ENCODE data around the gene IL26. TPM values are rescaled to one million over a fixed set of nuclear protein-coding genes. Genes with fewer than 3 reads are reported as not detected.

Gene IL26
- total RNA-seq, 1 donor from 2014 or later, result not detected

DNA sequence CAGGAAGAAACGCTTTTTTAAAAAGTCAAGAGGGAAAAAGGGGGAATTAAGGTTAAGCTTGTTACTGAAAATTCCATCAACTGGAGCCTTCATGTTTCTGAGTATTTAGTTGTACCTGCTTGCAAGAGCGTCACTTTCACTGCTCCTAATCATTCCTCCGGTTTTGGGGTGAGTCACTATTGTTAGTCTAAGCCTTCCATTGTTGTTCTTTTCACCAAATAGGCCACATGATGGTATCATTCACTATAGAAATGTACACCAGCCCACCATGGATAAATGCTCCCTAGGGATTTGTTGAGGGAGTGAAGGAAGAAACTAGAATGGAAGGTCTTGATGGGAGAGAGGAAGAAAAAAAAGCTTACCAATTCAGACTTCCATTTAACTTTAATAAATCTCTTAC lies 24.8 kb upstream of the IL26 start:
- no peak for DNase-seq (ENCODE audit: extremely low spot score, unreplicated experiment)
- peaks cover 17% of the 10 kb centered on the region for H3K27me3 Mint-ChIP-seq (ENCODE audit: unreplicated experiment)
- no peaks in the 10 kb centered on the region for H3K9me3 Mint-ChIP-seq (ENCODE audit: unreplicated experiment)
- H3K27ac Mint-ChIP-seq (ENCODE audit: unreplicated experiment), result no peak overlapping the region
- peaks cover 7% of the 10 kb centered on the region for H3K4me1 Mint-ChIP-seq (ENCODE audit: unreplicated experiment)
- TF ChIP-seq, protein P1, sequence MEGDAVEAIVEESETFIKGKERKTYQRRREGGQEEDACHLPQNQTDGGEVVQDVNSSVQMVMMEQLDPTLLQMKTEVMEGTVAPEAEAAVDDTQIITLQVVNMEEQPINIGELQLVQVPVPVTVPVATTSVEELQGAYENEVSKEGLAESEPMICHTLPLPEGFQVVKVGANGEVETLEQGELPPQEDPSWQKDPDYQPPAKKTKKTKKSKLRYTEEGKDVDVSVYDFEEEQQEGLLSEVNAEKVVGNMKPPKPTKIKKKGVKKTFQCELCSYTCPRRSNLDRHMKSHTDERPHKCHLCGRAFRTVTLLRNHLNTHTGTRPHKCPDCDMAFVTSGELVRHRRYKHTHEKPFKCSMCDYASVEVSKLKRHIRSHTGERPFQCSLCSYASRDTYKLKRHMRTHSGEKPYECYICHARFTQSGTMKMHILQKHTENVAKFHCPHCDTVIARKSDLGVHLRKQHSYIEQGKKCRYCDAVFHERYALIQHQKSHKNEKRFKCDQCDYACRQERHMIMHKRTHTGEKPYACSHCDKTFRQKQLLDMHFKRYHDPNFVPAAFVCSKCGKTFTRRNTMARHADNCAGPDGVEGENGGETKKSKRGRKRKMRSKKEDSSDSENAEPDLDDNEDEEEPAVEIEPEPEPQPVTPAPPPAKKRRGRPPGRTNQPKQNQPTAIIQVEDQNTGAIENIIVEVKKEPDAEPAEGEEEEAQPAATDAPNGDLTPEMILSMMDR (IDR thresholded peaks at IDR 0.05), result no peak
- no peaks in the 10 kb centered on the region for H3K36me3 Mint-ChIP-seq (ENCODE audit: unreplicated experiment)
- no peak overlapping the region for H3K4me3 Mint-ChIP-seq (ENCODE audit: unreplicated experiment)

DNA sequence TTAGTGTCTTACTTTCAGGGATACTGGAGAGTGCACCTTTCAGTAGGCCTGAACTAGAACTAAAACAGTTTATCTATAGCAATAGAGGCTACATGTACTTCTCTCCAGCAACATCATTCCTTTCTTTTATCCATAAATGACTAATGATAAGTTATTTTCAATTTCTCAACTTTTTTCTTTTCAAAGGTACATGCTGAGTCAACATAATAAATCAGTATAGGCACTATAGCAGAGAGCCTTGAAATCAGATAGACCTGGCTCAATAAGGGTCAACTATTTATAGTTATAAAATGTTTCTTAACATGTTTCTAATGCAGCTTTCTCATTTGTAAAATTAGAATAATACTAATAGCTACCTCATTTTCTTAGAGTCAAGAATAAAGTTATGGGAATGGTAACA lies 22.2 kb upstream of the IL26 start:
- peaks cover 9% of the 10 kb centered on the region for H3K4me1 Mint-ChIP-seq (ENCODE audit: unreplicated experiment)
- no peaks in the 10 kb centered on the region for H3K9me3 Mint-ChIP-seq (ENCODE audit: unreplicated experiment)
- H3K27ac Mint-ChIP-seq (ENCODE audit: unreplicated experiment), result no peak overlapping the region
- no peaks in the 10 kb centered on the region for H3K36me3 Mint-ChIP-seq (ENCODE audit: unreplicated experiment)
- no peak overlapping the region for H3K4me3 Mint-ChIP-seq (ENCODE audit: unreplicated experiment)
- TF ChIP-seq, protein P1 (IDR thresholded peaks at IDR 0.05), result no peak
- peaks cover 12% of the 10 kb centered on the region for H3K27me3 Mint-ChIP-seq (ENCODE audit: unreplicated experiment)
- DNase-seq (ENCODE audit: extremely low spot score, unreplicated experiment), result no peak

DNA sequence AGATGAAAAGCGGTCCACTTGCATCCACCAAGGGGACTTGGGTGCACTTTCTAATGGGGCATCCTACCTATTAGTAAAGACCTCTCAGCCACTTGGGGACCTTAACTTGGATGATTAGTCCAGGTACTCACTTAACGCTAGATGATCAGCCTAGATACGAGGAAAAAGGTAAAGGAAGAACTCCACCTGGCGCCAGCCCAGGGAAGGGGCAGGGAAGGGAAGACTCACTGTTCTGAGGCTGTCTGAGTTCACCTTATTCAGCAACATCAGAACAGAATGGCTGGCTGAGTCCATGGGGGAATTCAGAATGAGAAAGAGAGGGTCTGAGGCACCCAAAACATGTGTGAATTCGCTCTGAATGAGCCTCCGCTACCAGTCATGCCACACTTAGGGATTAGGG lies 20.7 kb upstream of the IL26 start:
- no peak for DNase-seq (ENCODE audit: extremely low spot score, unreplicated experiment)
- Mint-ChIP-seq H3K27me3 (ENCODE audit: unreplicated experiment) (peaks cover 10% of the 10 kb centered on the region), H3K9me3 (ENCODE audit: unreplicated experiment) (no peaks in the 10 kb centered on the region), H3K4me3 (ENCODE audit: unreplicated experiment) (no peak overlapping the region), H3K27ac (ENCODE audit: unreplicated experiment) (no peak overlapping the region), H3K4me1 (ENCODE audit: unreplicated experiment) (peaks cover 12% of the 10 kb centered on the region), H3K36me3 (ENCODE audit: unreplicated experiment) (no peaks in the 10 kb centered on the region)
- TF ChIP-seq, protein P1 (IDR thresholded peaks at IDR 0.05), result no peak

DNA sequence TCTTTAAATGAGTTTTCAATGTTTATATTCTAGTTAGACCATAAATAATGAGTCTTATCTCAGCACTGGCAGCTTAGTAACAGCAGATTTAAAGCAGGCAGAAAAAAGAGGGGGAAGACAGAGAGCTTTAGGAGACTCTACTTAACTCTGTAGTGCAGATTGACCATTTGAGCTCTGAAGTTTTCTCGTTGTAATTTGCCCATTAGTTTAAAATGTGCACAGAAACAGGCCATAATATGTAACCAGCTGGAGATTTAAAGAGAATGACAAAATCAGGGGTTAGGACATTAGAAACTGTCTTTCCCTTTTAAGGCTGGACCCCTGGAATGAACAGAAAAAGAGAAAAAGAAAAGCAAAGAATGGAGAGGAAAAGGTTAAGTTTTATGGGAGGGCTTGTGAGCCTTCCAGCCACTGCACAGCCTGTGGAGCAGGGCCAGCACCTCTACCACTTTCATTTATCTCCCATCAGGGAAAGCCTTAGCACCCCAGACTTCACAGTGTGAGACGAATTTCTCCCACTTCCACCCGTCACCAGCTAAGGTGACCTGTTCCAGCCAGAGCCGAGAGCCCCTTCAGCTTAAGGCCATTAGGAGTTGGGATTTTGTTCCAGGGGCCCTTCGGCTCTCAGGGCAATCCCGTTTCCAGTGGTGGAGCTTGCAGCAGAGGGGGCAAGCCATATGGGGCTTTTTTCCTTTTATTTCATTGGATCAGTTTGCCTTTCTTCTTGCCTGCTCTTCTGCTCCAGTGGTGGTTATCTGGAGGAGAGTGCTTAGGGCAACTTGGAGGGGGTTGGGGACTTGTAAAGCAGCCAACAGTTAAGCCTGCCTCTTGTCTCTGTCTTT lies 19.8 kb upstream of the IL26 start:
- no peak for DNase-seq (ENCODE audit: extremely low spot score, unreplicated experiment)
- Mint-ChIP-seq H3K27me3 (ENCODE audit: unreplicated experiment) (peaks cover 8% of the 10 kb centered on the region), H3K36me3 (ENCODE audit: unreplicated experiment) (no peaks in the 10 kb centered on the region), H3K9me3 (ENCODE audit: unreplicated experiment) (no peaks in the 10 kb centered on the region), H3K27ac (ENCODE audit: unreplicated experiment) (no peak overlapping the region), H3K4me1 (ENCODE audit: unreplicated experiment) (peaks cover 19% of the 10 kb centered on the region), H3K4me3 (ENCODE audit: unreplicated experiment) (no peak overlapping the region)
- TF ChIP-seq, protein P1 (IDR thresholded peaks at IDR 0.05), result no peak

DNA sequence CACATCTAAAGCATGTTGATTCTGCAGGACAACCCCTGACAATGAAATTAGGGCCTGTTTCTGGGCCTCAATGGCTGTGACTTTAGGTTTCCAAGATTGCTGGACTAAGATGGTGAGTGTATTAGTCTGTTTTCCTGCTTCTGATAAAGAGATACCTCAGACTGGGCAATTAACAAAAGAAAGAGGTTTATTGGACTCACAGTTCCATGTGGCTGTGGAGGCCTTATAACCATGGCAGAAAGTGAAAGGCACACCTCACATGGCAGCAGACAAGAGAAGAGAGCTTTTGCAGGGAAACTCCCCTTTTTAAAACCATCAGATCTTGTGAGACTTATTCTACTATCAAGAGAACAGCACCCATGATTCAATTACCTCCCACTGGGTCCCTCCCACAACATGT lies 17.2 kb upstream of the IL26 start:
- no peak overlapping the region for H3K27ac Mint-ChIP-seq (ENCODE audit: unreplicated experiment)
- DNase-seq (ENCODE audit: extremely low spot score, unreplicated experiment), result no peak
- H3K36me3 Mint-ChIP-seq (ENCODE audit: unreplicated experiment), result no peaks in the 10 kb centered on the region
- H3K4me1 Mint-ChIP-seq (ENCODE audit: unreplicated experiment), result peaks cover 29% of the 10 kb centered on the region
- TF ChIP-seq, protein P1 (IDR thresholded peaks at IDR 0.05), result no peak
- no peaks in the 10 kb centered on the region for H3K9me3 Mint-ChIP-seq (ENCODE audit: unreplicated experiment)
- no peak overlapping the region for H3K4me3 Mint-ChIP-seq (ENCODE audit: unreplicated experiment)
- H3K27me3 Mint-ChIP-seq (ENCODE audit: unreplicated experiment), result peaks cover 3% of the 10 kb centered on the region
